GM20431 (cell line): ENCODE measurements around the gene CDC45.
"Not testable (repeated sequence)": the region's sequence is repeated elsewhere in the genome, so short reads cannot be mapped to it uniquely, and the experiment has no call there.

Source experiments
- in situ Hi-C: fragments of 300-500 bp; cut with MseI, MboI; formaldehyde crosslinking; loops from one replicate; pipeline ENCODE4 v1.15.0; 2020; ENCODE audit warnings: low sequenced_read_pairs; ENCODE audit not compliant: unreplicated experiment

Gene CDC45

DNA sequence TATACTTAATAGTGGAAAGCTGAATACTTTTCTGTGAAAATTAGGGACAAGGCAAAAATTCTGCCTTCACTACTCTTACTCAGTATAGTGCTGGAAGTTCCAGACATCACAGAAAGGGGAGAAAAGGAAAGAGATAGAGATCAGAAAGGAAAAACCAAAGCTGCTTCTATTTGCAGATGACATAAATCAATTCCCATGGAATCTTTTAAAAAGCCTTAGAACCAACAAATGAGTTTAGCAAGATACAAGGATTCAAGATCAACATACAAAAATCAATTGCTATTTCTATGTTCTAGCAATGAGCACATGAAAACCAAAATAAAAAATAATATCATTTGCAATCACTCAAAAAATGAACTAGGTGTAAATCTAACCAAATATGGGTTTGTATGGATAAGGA is 60.7 kb downstream of the CDC45 start:
- in situ Hi-C loops: no loop called here

DNA sequence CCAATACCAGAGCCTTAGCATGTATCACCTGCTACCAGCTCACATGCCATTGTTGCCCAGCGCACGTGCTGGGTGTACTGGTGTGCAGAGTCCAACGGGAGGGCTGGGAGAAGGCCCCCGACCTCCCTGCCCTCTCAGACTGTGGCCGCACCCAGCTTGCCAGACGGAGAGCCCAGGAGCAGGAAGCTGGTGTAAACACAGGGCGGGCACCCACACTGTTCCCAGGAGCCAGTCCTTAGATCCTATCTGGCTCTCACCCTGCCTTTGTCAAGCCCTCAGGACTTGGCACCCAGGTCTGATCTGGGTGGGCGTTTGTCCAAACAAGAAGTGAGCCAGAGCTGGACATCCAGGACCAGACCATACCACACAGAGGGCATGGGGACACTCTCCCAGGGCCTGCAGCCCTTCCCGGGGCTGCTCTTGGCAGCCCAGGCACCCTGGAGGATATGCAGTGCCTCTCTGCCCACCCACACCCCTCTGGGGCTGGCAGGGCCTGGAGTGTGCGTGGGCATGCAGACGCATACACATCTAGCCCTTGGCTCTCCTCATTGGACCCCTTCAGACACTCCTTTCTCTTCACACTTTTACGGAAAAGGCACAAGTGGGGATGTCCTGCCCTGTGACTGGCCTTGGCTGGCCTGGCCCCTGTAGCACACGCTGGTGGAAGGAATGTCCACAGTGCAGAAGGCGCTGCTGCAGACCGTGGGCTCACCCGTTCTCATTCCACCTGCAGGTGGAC is 64.4 kb downstream of the CDC45 start:
- in situ Hi-C loops: no loop called here

DNA sequence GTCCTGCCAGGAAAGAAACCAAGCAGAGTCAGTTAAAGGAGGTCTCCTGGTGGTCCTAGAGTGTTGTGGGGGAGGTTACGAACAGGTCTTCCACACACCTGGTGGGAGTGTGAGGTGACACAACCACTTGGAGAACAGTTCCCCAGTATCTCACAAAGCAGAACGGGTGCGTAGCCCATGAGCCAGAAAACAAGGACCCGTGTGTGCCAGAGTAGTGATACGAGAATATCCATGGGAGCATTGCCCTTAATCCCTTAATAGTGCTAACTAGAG is 66.2 kb downstream of the CDC45 start:
- in situ Hi-C loops: no loop called here

DNA sequence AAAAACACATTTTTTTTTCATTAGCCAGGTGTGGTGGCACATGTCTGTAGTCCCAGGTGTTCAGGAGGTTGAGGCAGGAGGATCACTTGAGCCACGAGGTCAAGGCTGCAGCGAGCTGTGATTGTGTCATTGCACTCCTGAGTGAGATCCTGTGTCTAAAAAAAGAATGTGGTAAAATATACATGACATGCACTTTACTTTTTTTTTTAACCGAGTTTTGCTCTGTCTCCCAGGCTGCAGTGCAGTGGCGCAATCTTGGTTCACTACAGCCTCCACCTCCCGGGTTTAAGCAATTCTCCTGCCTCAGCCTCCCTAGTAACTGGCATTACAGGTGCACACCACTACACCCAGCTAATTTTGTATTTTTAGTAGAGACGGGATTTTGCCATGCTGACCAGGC is 67.0 kb downstream of the CDC45 start:
- in situ Hi-C loops: no loop called here

DNA sequence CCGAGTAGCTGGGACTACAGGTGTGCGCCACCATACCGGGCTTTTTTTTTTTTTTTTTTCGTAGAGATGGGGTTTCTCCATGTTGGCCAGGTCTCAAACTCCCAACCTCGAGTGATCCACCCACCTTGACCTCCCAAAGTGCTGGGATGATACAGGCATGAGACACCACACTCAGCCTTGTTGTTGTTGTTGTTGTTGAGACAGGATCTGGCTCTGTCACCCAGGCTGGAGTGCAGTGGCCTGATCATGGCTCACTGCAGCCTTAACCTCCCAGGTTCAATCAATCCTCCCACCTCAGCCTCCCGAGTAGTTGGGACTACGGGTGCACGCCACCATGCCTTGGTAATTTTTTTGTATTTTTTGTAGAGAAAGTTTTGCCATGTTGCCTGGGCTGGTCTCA is 67.9 kb downstream of the CDC45 start:
- in situ Hi-C loops: no loop called here

DNA sequence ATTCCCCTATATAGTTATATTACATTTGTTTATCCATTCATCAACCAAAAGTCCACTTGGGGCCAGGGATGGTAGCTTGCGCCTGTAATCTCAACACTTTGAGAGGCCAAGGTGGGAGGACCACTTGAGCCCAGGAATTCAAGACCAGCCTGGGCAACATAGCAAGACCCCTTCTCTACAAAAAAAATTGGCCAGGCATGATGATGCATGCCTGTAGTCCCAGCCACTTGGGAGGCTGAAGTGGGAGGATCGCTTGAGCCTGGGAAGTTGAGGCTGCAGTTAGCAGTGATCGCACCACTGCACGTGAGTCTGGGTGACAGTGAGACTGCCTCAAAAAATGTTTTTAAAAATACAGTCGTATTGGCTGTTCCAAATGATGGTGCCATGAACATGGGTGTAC is 68.7 kb downstream of the CDC45 start:
- in situ Hi-C loops: not testable (repeated sequence)

DNA sequence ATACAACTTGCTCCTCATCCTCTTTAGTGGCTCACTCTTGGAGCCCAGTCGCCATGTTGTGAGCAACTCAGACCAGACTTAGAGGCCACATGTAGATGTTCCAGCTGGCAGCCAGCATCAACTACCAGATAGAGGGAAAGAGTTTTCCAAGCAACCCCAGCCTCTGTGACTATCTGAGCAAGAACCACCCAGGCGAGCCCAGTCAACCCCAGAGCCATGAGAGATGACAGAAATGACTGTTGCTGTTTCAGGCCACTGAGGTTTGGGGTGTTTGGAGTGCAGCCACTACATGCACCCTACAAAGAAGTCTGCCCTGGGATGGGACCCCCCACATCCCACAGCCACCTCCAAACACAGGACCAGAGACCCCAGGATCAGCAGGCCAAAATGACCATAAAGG is 69.2 kb downstream of the CDC45 start:
- in situ Hi-C loops: no loop called here

DNA sequence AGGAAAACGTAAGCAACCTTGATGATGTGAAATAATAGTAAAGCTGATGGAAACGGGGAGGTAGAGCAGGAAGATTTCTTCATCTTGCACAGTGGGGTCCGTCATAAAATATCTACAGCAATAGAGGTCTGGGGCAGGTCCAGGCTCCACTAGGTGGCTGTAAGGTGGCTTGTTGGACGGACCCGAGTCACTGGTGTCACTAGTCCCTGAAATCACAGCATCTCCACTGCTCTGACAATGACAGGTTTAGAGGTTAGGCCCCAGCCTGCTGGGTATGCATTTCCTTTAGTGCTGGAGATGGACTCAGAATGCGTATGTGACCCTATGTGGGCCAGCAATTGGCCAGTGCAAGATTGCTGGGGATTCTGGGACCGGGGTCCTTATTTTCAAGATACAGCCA is 69.7 kb downstream of the CDC45 start:
- in situ Hi-C loops: no loop called here

DNA sequence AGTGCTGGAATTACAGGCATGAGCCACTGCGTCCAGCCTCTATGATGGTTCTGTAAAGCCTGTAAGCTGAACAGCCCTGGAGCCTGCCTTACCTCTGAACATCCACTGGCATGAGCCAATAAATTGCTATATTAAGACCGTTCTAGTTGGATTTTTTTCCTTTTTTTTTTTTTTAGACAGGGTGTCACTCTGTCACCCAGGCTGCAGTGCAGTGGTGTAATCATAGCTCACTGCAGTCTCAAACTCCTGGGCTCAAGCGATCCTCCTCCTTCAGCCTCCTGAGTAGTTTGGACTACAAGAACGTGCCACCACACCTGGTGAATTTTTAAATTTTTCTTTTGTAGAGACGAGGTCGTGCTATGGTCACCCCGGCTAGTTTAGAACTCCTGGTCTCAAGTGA is 70.7 kb downstream of the CDC45 start:
- in situ Hi-C loops: no loop called here

DNA sequence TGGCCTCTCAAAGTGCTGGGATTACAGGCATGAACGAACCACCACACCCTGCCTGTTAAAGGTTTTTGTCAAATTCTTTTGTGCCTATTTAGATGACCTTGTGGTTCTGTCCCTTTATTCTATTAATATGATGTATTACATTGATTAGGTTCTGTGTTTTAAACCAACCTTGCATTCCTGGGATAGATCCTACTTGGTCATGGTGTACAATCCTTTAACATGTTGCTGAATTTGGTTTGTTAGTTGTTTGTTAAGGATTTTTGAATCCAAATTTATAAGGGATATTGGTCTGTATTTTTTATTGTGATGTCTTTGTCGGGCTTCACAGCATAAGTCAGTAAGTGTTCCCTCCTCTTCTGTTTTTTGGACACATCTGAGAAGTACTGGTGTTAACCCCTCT is 73.5 kb downstream of the CDC45 start:
- in situ Hi-C loops: no loop called here

DNA sequence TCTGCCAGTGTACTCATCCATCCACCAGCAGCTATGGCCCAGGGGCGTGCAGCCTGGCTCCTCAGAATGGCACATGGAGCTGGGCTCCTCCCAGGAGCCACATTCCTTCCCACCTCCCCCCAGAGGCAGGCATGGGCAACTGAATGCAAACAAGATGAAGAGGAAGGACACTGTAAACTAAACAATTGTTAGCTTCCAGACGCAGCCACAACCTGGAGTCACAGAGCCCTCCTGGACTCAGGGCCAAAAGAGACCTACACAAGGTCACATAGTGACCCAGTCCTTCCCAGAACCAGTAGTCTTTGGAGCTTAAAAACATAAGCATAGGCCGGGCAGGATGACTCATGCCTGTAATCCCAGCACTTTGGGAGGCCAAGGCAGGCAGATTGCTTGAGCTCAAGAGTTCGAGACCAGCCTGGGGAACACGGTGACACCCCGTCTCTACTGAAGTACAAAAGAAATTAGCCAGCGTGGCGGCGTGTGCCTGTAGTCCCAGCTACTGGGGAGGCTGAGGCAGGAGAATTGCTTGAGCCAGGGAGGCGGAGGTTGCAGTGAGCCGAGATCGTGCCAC is 75.2 kb downstream of the CDC45 start:
- in situ Hi-C loops: no loop called here

DNA sequence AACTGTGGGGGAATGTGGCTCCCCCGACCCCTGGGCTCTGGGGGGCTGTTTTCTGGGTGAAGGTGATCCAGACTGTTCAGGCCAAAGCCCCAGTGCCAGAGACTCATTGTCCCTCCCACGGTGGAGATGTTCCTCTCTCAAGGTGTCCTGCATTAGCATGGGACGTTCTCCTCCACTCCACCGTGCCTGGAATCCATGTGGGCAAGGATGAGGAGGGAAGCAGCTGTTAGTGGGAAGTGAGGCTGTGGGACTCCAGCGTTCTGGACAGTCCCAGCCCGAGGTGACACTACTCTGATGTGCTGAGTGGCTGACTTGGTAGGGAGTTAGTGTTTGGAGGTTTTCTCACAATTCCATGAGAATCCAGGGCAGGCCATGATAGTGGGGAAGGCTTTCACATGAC is 75.9 kb downstream of the CDC45 start:
- in situ Hi-C loops: no loop called here

DNA sequence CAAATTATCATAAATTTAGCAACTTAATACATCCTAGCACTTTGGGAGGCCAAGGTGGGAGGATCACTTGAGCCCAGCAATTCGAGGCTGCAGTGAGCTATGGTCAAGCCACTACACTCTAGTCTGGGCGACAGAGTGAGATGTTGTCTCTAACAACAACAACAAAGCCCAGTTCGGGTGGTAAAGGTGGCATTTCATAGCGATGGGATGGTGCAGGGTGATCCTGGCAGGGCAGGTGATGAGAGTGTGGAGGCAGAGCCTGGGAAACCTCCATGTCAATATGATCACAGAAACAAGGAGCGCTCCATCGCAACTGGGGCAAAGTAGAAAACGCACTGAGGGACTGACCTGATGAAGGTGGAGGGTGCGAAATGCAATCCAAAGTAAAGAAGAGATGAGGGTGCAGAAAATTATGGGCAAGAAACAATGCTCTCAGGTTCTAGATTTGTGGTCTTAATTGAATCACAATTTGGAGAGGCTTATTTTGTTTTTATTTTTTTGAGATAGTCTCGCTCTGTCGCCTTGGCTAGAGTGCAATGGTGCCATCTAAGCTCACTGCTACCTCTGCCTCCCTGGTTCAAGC is 77.3 kb downstream of the CDC45 start:
- in situ Hi-C loops: no loop called here

DNA sequence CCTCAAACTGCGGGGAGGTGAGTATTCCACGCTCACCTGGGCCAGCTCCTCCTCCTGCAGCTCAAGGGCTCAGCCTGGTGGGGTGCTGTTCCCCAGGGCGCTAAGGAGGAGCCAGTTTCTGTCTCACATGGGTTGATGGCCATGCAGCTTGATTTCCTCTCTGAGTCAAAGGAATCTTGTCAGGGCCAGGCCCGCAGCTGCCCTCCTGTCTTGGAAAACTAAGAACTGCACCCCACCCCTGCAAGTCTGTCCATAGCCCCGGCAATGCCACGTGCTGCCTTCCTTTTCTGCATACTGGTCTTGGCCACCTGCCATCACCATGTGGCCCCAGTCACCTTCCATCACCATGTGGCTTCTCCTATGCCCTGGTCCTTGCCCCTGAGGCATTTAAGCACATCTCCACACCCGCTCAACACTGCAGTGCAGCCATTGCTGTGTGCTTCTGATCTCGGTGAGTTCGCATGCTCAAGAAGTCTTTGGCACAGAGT is 79.6 kb downstream of the CDC45 start:
- in situ Hi-C loops: no loop called here

DNA sequence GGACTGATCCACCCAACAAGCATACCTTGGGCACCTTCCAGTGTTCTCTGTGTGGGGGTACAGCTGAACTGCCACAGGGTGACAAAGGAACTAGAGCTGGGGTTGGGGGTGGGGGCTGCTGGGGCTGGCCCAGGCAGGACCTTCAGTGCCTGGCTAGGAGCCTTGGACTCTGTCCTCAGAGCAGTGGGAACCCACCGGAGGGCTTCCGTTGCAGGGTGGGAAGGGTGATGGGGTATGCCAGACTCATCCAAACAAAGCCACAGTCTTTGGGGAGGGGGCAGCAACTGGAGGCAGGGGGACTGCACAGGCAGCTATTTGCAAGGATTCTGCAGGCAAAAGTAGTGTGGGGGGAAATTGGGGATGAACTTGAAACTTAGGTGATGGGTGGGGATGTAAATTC is 80.2 kb downstream of the CDC45 start:
- in situ Hi-C loops: no loop called here

DNA sequence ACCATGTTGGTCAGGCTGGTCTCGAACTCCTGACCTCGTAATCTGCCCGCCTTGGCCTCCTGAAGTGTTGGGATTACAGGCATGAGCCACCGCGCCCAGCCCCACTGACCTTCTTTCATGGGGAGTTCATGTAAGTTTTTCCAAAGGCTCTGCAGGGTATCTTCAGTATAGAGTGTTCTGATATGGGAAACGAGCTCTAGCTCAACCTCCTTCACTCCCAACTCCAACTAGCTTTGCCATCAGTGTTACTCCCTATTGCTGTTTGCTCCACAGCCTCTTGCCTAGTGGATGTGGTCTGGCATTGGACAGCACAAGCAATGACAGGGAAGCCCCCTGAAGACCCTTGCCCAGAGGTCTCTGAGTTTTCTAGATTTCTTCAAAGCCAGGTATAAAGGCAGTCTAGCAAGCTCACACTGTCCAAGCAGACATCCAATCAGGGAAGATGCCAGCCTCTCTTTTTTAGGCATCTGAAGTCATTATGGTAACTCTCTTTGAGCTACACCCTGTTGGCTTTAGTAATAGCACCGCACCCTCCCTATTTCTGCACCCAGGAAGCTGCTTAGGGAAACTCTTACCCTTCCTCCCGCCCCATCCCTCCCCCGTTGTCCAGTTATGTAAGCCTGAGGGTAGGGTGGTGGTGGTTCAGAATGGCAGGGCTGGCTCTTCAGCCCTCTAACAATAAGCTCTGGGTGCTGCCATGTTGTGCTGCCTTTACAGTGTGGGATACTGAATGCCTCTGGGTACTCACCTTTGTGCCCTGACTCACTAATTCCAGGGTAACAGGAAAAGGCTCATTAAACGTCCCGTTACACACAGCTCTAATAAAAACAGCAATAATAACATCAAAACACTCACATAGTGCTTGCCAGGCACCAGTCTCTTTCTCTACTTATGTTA is 85.9 kb downstream of the CDC45 start:
- in situ Hi-C loops: no loop called here

DNA sequence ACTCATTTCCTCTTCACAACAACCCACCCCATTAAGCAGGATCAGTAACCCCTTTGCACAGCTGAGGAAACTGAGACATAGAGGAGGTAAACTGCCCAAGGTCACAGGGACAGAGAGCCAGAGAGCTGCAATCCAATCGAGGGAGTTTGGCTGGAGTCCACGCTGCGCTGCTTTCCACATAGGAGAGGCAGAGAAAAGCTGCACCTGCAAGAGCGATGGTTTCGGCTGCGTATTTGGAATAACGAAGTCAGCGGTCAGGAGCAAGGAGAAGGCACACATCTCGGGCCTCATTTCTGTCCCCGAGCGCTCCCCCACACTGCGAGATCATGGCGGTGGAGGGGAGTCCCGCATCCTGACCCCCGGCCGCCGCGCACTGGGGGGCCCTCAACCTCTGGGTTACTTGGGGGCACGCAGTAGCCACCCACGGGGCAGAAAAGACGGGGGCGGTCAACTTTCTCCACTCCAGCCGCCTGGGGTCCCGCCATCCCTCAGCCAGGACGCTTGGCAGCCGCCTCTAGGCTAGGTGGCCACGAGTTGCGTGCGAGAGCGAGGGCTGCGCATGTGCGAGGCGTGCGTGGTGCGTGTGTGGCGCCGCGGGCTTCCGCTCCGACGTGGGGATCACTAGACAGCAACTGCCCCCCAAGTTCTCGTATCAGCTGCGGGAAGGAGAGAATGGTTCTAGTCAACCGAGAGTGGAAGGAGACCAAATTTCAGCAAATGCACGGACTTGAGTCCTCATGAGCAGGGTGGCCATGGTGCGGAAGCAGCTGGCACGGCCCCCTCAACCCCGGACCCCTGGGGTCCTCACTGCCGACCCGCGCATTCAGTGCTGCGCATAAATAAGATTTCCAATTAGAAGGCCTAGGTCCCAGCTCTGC is 86.8 kb downstream of the CDC45 start:
- in situ Hi-C loops: no loop called here

DNA sequence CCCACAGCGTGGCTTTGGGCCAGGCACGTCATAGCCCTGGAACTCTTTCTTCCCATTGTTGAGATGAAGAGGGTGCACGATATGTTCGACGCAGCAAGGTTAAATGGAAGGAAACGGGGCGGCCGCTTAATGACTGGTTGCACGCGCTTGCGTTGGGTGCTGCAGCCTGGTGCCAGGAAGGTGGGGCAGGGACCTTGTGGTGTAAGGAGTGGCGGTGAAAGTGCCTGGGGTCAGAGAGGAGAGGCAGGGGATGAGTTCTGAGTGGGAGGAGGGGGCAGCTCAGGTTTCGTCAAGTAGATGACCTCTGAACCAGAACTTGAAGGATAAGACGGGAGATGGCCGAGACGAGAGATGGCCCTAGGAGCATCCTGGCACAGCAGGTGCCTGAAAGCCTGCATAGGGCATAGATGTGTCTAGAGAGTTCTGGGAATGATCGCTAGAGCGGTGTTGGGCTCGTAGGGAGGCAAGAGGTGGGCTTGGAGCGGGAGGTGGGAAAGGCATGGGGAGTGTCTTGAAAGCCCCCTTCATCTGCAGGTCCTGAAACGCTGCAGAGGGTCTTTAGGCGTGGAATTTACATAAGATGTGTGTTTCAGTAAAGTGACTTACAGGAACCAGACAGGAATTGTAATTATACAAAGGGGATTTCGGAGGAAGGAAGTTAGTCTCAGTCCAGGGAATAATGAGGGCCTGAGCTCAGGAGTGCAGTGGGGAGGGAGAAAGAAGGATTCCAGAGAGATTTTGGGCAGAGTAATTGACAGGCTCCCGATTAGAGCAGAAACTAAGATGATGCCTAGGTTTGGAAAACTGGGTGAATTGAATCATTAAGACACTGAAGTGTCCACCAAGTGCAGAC is 87.7 kb downstream of the CDC45 start:
- in situ Hi-C loops: no loop called here
